ENCODE data around the gene ALCAM. TPM values are rescaled to one million over a fixed set of nuclear protein-coding genes. Genes with fewer than 3 reads are reported as not detected.

ALCAM gene
- polyA plus RNA-seq, 1 experiment = 275 TPM

DNA sequence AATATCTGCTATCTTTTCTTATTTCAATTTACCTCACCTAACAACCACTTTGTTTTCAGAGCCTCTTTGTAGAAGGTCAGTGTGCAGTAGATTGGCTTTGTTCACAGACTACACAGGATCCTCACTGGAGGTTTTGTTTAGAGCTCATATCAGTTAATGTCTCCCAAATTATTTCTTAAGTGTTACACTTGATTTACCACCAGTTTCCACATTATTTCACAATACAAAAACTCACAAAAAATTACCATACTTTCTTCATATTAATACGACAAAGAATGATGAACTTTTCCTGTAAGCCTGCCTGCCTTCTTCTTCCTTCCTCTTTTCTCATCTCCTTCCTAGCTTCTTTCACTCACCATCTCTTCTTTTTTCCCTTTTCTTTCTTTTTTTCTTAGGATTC, 133.3 kb downstream of the ALCAM start:
- H3K9me3 ChIP-seq (ENCODE audit: control insufficient read depth, insufficient read depth, low read length) = no peaks in the 10 kb centered on the region
- ChIA-PET CTCF (interaction anchor here (1.3 kb wide), 1 partner anchor 18 kb away, joined by 4 read pairs; no protein-coding TSS in a partner anchor), POLR2A (no interaction called here)
- no peak for DNase-seq (ENCODE audit: low read depth, low spot score)
- TF ChIP-seq, protein P1, sequence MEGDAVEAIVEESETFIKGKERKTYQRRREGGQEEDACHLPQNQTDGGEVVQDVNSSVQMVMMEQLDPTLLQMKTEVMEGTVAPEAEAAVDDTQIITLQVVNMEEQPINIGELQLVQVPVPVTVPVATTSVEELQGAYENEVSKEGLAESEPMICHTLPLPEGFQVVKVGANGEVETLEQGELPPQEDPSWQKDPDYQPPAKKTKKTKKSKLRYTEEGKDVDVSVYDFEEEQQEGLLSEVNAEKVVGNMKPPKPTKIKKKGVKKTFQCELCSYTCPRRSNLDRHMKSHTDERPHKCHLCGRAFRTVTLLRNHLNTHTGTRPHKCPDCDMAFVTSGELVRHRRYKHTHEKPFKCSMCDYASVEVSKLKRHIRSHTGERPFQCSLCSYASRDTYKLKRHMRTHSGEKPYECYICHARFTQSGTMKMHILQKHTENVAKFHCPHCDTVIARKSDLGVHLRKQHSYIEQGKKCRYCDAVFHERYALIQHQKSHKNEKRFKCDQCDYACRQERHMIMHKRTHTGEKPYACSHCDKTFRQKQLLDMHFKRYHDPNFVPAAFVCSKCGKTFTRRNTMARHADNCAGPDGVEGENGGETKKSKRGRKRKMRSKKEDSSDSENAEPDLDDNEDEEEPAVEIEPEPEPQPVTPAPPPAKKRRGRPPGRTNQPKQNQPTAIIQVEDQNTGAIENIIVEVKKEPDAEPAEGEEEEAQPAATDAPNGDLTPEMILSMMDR (IDR thresholded peaks at IDR 0.05; ENCODE audit: low read depth, low read length) = no peak
- no peaks in the 10 kb centered on the region for H3K27me3 ChIP-seq (ENCODE audit: control insufficient read depth, insufficient read depth, low read length)
- H3K4me3 ChIP-seq (ENCODE audit: low read depth, low read length) = no peak overlapping the region
- no peak overlapping the region for H3K27ac ChIP-seq (ENCODE audit: low read depth, low read length)

DNA sequence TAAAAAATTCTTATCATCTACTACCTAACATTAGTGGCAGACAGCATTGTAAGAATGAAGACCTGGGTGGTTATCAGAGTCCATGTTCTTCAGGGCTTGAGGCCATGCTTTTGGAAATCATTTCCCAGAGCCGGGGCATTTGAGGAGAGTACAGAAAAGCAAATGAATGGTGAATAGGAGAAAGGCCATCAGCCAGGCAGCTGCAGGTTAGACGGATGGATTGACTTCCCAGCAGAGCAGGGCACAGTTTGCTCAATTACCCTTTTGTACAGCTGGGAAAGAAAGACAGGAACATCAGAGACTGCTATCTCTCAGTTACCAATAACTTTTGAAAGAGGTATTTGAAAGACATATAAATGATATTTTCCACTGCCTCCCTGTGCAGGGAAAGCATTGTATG, 135.6 kb downstream of the ALCAM start:
- H3K27ac ChIP-seq (ENCODE audit: low read depth, low read length) = no peak overlapping the region
- CTCF ChIA-PET = interaction anchor here (0.5 to 5.7 kb wide), 3 partner anchors 15 to 83 kb away, joined by 3 to 34 read pairs (median 3); no protein-coding TSS in a partner anchor
- H3K4me3 ChIP-seq (ENCODE audit: low read depth, low read length) = no peak overlapping the region
- POLR2A ChIA-PET = no interaction called here
- TF ChIP-seq, protein P1 (IDR thresholded peaks at IDR 0.05; ENCODE audit: low read depth, low read length) = no peak
- H3K27me3 ChIP-seq (ENCODE audit: control insufficient read depth, insufficient read depth, low read length) = no peaks in the 10 kb centered on the region
- no peak for DNase-seq (ENCODE audit: low read depth, low spot score)
- no peaks in the 10 kb centered on the region for H3K9me3 ChIP-seq (ENCODE audit: control insufficient read depth, insufficient read depth, low read length)

DNA sequence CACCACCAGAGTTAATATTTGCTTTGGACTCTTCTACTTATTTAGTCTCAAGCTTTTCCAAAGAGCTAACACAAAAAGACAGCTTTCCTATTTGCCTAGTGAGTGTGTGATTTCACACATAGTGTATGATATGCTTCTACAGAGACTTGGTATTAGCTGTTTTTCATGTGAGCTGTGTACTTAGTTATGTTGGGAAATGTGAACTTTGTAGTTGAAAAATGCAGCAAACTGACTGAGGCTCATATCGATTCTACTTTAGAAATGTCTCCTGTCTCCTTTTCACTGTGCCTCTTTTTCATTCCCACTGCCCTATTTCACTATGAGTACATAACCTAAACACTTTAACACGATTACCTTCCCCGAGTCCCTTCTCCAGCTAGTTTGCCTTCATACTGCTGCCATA, 136.5 kb downstream of the ALCAM start:
- Histone ChIP-seq H3K27me3 (ENCODE audit: control insufficient read depth, insufficient read depth, low read length) (no peaks in the 10 kb centered on the region), H3K9me3 (ENCODE audit: control insufficient read depth, insufficient read depth, low read length) (no peaks in the 10 kb centered on the region), H3K27ac (ENCODE audit: low read depth, low read length) (no peak overlapping the region), H3K4me3 (ENCODE audit: low read depth, low read length) (no peak overlapping the region)
- TF ChIP-seq, protein P1 (IDR thresholded peaks at IDR 0.05; ENCODE audit: low read depth, low read length) = no peak
- DNase-seq (ENCODE audit: low read depth, low spot score) = no peak
- ChIA-PET CTCF (interaction anchor here (1.4 to 5.7 kb wide), 2 partner anchors 14 to 25 kb away, joined by 3 to 34 read pairs; no protein-coding TSS in a partner anchor), POLR2A (no interaction called here)

DNA sequence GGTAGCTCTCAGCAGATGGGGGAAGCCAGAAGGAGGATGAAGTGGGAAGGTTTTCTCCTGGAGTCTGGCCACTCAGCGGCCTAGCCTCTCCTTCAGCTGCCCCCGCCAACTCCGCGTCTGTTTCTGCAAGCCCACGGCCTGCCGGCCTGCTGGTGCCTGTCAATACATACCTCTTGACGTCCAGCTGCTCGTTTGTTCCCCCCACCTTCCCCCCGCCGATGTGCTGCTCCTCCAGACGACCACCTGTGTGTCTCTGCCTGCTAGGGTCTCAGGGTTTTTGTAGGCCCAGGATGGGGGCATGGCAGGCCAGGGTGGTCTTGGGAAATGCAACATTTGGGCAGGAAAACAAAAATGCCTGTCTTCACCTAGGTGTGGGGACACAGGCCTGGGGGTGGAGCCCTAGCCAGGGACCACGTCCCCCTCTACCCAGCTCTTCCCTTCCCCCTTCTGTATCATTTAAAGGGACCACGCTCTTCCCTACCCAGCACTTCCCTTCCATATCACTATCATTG, 137.8 kb downstream of the ALCAM start:
- DNase-seq (ENCODE audit: low read depth, low spot score) = no peak
- CTCF ChIA-PET = interaction anchor here (5.7 kb wide), 1 partner anchor 13 kb away, joined by 34 read pairs; no protein-coding TSS in a partner anchor
- Histone ChIP-seq H3K27me3 (ENCODE audit: control insufficient read depth, insufficient read depth, low read length) (no peaks in the 10 kb centered on the region), H3K9me3 (ENCODE audit: control insufficient read depth, insufficient read depth, low read length) (no peaks in the 10 kb centered on the region), H3K4me3 (ENCODE audit: low read depth, low read length) (no peak overlapping the region), H3K27ac (ENCODE audit: low read depth, low read length) (no peak overlapping the region)
- POLR2A ChIA-PET = no interaction called here
- TF ChIP-seq, protein P1 (IDR thresholded peaks at IDR 0.05; ENCODE audit: low read depth, low read length) = no peak

DNA sequence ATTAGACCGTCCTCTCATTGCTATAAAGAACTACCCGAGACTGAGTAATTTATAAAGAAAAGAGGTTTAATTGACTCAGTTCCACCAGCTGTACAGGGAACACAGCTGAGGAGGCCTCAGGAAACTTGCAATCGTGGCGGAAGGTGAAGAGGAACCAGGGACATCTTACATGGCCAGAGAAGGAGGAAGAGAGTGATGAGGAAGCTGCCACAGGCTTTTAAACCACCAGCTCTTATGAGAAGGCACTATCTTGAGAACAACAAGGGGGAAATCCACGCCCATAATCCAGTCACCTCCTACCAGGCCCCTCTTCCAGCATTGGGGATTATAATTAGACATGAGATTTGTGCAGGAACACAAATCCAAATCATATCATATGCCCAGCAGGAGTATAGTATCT, 138.5 kb downstream of the ALCAM start:
- TF ChIP-seq, protein P1 (IDR thresholded peaks at IDR 0.05; ENCODE audit: low read depth, low read length) = no peak
- CTCF ChIA-PET = interaction anchor here (5.7 kb wide), 1 partner anchor 12 kb away, joined by 34 read pairs; no protein-coding TSS in a partner anchor
- H3K27ac ChIP-seq (ENCODE audit: low read depth, low read length) = no peak overlapping the region
- POLR2A ChIA-PET = no interaction called here
- no peak for DNase-seq (ENCODE audit: low read depth, low spot score)
- no peaks in the 10 kb centered on the region for H3K27me3 ChIP-seq (ENCODE audit: control insufficient read depth, insufficient read depth, low read length)
- no peaks in the 10 kb centered on the region for H3K9me3 ChIP-seq (ENCODE audit: control insufficient read depth, insufficient read depth, low read length)
- no peak overlapping the region for H3K4me3 ChIP-seq (ENCODE audit: low read depth, low read length)
